K562 (cell line): ENCODE results near the gene CMIP. TPM values are rescaled to one million over a fixed set of nuclear protein-coding genes. Genes with fewer than 3 reads are reported as not detected.

Experiments
- ATAC-seq: fragments of 200-7000 bp; cut with Tn5 transposase; 3 replicates; pipeline ENCODE4 v1.9.1; 2020; ENCODE audit warnings: moderate library complexity
- BruUV-seq: library from RNA; stranded (reverse); fragments of 400-500 nt; replicated peaks from 2 replicates; lab custom pipeline; 2021; lab: Mats Ljungman, UMichigan
- CTCF ChIA-PET: fragments of 300-600 bp; formaldehyde crosslinking; extraction: SDS; loops from one replicate; lab custom pipeline; 2021; ENCODE audit warnings: low intra/inter-chr PET ratio; lab: Yijun Ruan, JAX
- POLR2A ChIA-PET: fragments of 300-600, 350-650 bp; sonication (Branson Sonifier 250); formaldehyde crosslinking; extraction: SDS; loops from one replicate; lab custom pipeline; 2021; ENCODE audit warnings: antibody characterized with exemption, inconsistent platforms; lab: Yijun Ruan, JAX
- DNase-seq, 4 experiments: peaks; one replicate each; pipeline versions ENCODE4 v3.0.0 to v3.0.0-alpha.2; 2011 to 2018; ENCODE audit warnings: low spot score in 3 of 4, mixed read lengths in 3 of 4; ENCODE audit errors: extremely low read depth in 1 of 4
- FAIRE-seq: peaks from 2 replicates; lab custom pipeline; 2011; peaks lifted over from hg19 to GRCh38; lab: Jason Lieb, UNC
- H2AFZ ChIP-seq: 2 replicates; pipeline ENCODE4 v1.6.0; 2011; ENCODE audit warnings: low read depth, low read length, control low read depth, inconsistent platforms
- H3K27ac ChIP-seq: fragments of 200-600 bp; 3 replicates; pipeline ENCODE4 v1.8.0; 2011; ENCODE audit warnings: low read depth, mild to moderate bottlenecking, control low read depth, inconsistent platforms, low read length, moderate library complexity, mixed read lengths; ENCODE audit errors: extremely low read depth
- H3K27me3 ChIP-seq, 2 experiments: fragments of 300-600 bp in 1 of 2; 2 replicates in 1 of 2; 3 replicates in 1 of 2; pipeline versions ENCODE4 v1.6.0 to v1.8.0; 2011; ENCODE audit warnings: inconsistent platforms in 2 of 2, low read length in 2 of 2, mild to moderate bottlenecking in 1 of 2, mixed read lengths in 1 of 2, moderate library complexity in 1 of 2; ENCODE audit not compliant: control insufficient read depth in 2 of 2, insufficient read depth in 2 of 2
- H3K36me3 ChIP-seq: fragments of 300-600 bp; 3 replicates; pipeline ENCODE4 v1.8.0; 2011; ENCODE audit warnings: mild to moderate bottlenecking, low read length, inconsistent platforms; ENCODE audit not compliant: control insufficient read depth, insufficient read depth
- H3K4me1 ChIP-seq, 2 experiments: fragments of 200-600 bp in 1 of 2; replicated peaks in 1 of 2; 2 replicates in 1 of 2; 3 replicates in 1 of 2; pipeline versions ENCODE4 v1.5.1 to v1.8.0; 2011; ENCODE audit warnings: inconsistent platforms in 2 of 2, low read length in 2 of 2, mild to moderate bottlenecking in 1 of 2, mixed read lengths in 1 of 2, moderate library complexity in 1 of 2; ENCODE audit not compliant: control insufficient read depth in 2 of 2, insufficient read depth in 2 of 2
- H3K4me2 ChIP-seq: 2 replicates; pipeline ENCODE4 v1.6.1; 2011; ENCODE audit warnings: low read length, control low read depth, inconsistent platforms, mixed read lengths; ENCODE audit not compliant: insufficient read depth
- H3K4me3 ChIP-seq: fragments of 200-600 bp; sonication (generic), shearing (Covaris generic); 2 replicates; pipeline ENCODE4 v1.5.1; 2016; ENCODE audit warnings: control low read depth, inconsistent platforms
- H3K79me2 ChIP-seq: fragments of 200-600 bp; 3 replicates; pipeline ENCODE4 v1.8.0; 2011; ENCODE audit warnings: low read length, inconsistent platforms; ENCODE audit not compliant: control insufficient read depth, insufficient read depth
- H3K9ac ChIP-seq, 2 experiments: 2 replicates each; pipeline versions ENCODE4 v1.6.0 to v1.6.1; 2011; ENCODE audit warnings: low read depth in 2 of 2, low read length in 2 of 2, control low read depth in 1 of 2, inconsistent platforms in 1 of 2, mild to moderate bottlenecking in 1 of 2, mixed read lengths in 1 of 2; ENCODE audit not compliant: insufficient read depth in 1 of 2
- H3K9me1 ChIP-seq: one replicate; pipeline ENCODE4 v1.6.0; 2011; ENCODE audit warnings: inconsistent platforms, mild to moderate bottlenecking, low read length, moderate library complexity; ENCODE audit not compliant: control insufficient read depth, insufficient read depth
- H3K9me3 ChIP-seq: replicated peaks from 2 replicates; pipeline ENCODE4 v1.5.1; 2011; ENCODE audit warnings: low read depth, low read length, inconsistent platforms; ENCODE audit not compliant: control insufficient read depth, insufficient read depth
- H4K20me1 ChIP-seq: replicated peaks from 2 replicates; pipeline ENCODE4 v1.6.1; 2011; ENCODE audit warnings: low read length, inconsistent platforms, mixed read lengths; ENCODE audit not compliant: control insufficient read depth, insufficient read depth
- CEBPG ChIP-seq, 3 experiments: fragments of 200-800 bp in 1 of 3; sonication (Bioruptor generic) in 1 of 3; sonication (generic) in 1 of 3; formaldehyde crosslinking in 1 of 3; IDR thresholded peaks in 2 of 3; conservative IDR thresholded peaks in 1 of 3; 2 replicates each; pipeline versions ENCODE4 v1.6.1 to v1.8.0; 2016 to 2022; ENCODE audit warnings: missing compliant biosample characterization in 2 of 3, missing genetic modification characterization in 2 of 3, mild to moderate bottlenecking in 1 of 3, missing genetic modification reagents in 1 of 3
- DPF2 ChIP-seq: fragments of 450-650 bp; IDR thresholded peaks from 2 replicates; pipeline ENCODE4 v1.6.1; 2016
- GABPB1 ChIP-seq: sonication (generic); formaldehyde crosslinking; IDR thresholded peaks from 2 replicates; pipeline ENCODE4 v1.8.0; 2022; ENCODE audit warnings: mild to moderate bottlenecking, missing genetic modification reagents
- JUND ChIP-seq, 2 experiments: IDR thresholded peaks; 2 replicates in 1 of 2; 3 replicates in 1 of 2; pipeline ENCODE4 v1.6.1; 2011; ENCODE audit warnings: borderline replicate concordance in 2 of 2, low read depth in 2 of 2, low read length in 2 of 2, improper control_type of control experiment in 1 of 2, missing biosample characterization in 1 of 2, missing genetic modification characterization in 1 of 2, missing genetic modification reagents in 1 of 2
- MAX ChIP-seq: sonication (generic); formaldehyde crosslinking; IDR thresholded peaks from 2 replicates; pipeline ENCODE4 v1.9.0; 2022; ENCODE audit warnings: mild to moderate bottlenecking, missing genetic modification reagents
- PRDM10 ChIP-seq: fragments of 450-650 bp; IDR thresholded peaks from 2 replicates; pipeline ENCODE4 v1.6.1; 2018; ENCODE audit not compliant: partially characterized antibody
- STAT6 ChIP-seq: sonication (generic); formaldehyde crosslinking; IDR thresholded peaks from 2 replicates; pipeline ENCODE4 v1.8.1; 2023; ENCODE audit warnings: mild to moderate bottlenecking, missing genetic modification reagents
- TCF15 ChIP-seq: fragments of 250-450 bp; sonication (Bioruptor Pico); IDR thresholded peaks from 2 replicates; pipeline ENCODE4 v1.8.0; 2022; ENCODE audit warnings: moderate library complexity, mild to moderate bottlenecking, inconsistent platforms
- WGBS: fragments of 100-300 bp; shearing (Covaris generic); methylation state at CpG from one replicate; pipeline ENCODE4 v1.1.6; 2016; ENCODE audit warnings: low coverage, mixed read lengths; ENCODE audit not compliant: insufficient coverage; ENCODE audit errors: missing lambda C conversion rate; 5-methylcytosine and 5-hydroxymethylcytosine counted together
- in situ Hi-C: fragments of 300-500 bp; cut with MboI; formaldehyde crosslinking; loops from 4 replicates; pipeline ENCODE4 v1.15.0; 2018; ENCODE audit warnings: inconsistent platforms, mixed read lengths
- intact Hi-C: fragments of 100-400 bp; cut with micrococcal nuclease; formaldehyde crosslinking; loops from 2 replicates; pipeline ENCODE4 v1.14.2; 2022
- polyA plus RNA-seq, 8 experiments: library from polyadenylated mRNA; depleted of rRNA in 4 of 8; stranded (reverse) in 5 of 8; unstranded in 3 of 8; fragments of >200 nt; fragmentation: Nextera tagmentation in 2 of 8; fragmentation: Illumina TruSeq in 1 of 8; extraction: Ambion mirVana in 2 of 8; extraction: Trizol in 1 of 8; gene quantifications; 2 replicates each; pipeline versions ENCODE4 v1.2.1 to v1.2.3, GENCODE V29; 2011 to 2014; ENCODE audit warnings: inconsistent platforms in 1 of 8, missing spikeins in 1 of 8
- total RNA-seq, 7 experiments: library from RNA; depleted of rRNA in 6 of 7; stranded (reverse); fragments of >200 nt in 6 of 7; fragmentation: Illumina TruSeq in 2 of 7; extraction: Trizol in 2 of 7; gene quantifications; 2 replicates each; pipeline versions ENCODE4 v1.2.1 to v1.2.3, GENCODE V29; 2011 to 2021; ENCODE audit warnings: low replicate concordance in 1 of 7

Gene CMIP
- total and polyA plus RNA-seq, 9 of the 15 experiments (the other 6 are each of a cell fraction or from before 2014, with no cell fraction given): 0.94 to 82.5 (median 10.3) TPM

- H4K20me1 ChIP-seq: peaks cover 14% of the 10 kb centered on the region; the same call in 1 of the 2 replicates
- ChIA-PET POLR2A (interaction anchor here (0.7 to 1.7 kb wide), 6 partner anchors 8 to 53 kb away, joined by 3 to 18 read pairs (median 4); no protein-coding TSS in a partner anchor), CTCF (no interaction called here)
- H3K27ac ChIP-seq: peak overlapping the region; percentile 77
- H3K4me3 ChIP-seq: no peak overlapping the region
- intact Hi-C loops: loop anchor here (5.0 kb wide), 1 partner anchor 36 kb away; no protein-coding TSS in a partner anchor
- peaks cover 95% of the 10 kb centered on the region for H3K79me2 ChIP-seq
- H3K36me3 ChIP-seq: peaks cover 38% of the 10 kb centered on the region; the same call in 2 of the 3 replicates
- no peak overlapping the region for H2AFZ ChIP-seq
- peak overlapping the region; percentile 4 to 85; a peak in 2 of 4 replicates for H3K9ac ChIP-seq
- no peak for DNase-seq
- in situ Hi-C loops: no loop called here
- no peaks in the 10 kb centered on the region for H3K9me1 ChIP-seq
- no peak for ATAC-seq
- no peaks in the 10 kb centered on the region for H3K9me3 ChIP-seq
- no peak for FAIRE-seq
- 27% methylated on average over 10 of the region's 10 CpGs for WGBS
- no peaks in the 10 kb centered on the region for H3K27me3 ChIP-seq
- peak overlapping the region; percentile 38 for H3K4me2 ChIP-seq
- BruUV-seq: no TSS peak
- peaks cover 62 to 70% of the 10 kb centered on the region in 2 experiments for H3K4me1 ChIP-seq
- TF ChIP-seq TCF15 (no peak), PRDM10 (peak; percentile 26), CEBPG (CRISPR knock-in tag; IDR thresholded peaks at IDR 0.05) (peak; percentile 33; the same call in 1 of the 2 replicates), CEBPG (tag; conservative IDR thresholded peaks at IDR 0.05 in 1 of 2, IDR thresholded peaks at IDR 0.05 in 1 of 2) (peak; percentile 90 to 93), GABPB1 (0 out of 2 replicates have a peak, but pooled peaks have one; percentile 9), DPF2 (peak; percentile 65; the same call in 1 of the 2 replicates), MAX (CRISPR knock-in tag) (0 out of 2 replicates have a peak, but pooled peaks have one; percentile 26), JUND (IDR thresholded peaks at IDR 0.05; ENCODE audit: borderline replicate concordance, low read depth, low read length) (0 out of 2 replicates have a peak, but pooled peaks have one; percentile 21), JUND (tag; IDR thresholded peaks at IDR 0.05; ENCODE audit: borderline replicate concordance, low read depth, low read length) (no peak; the same call in 2 of the 3 replicates), STAT6 (no peak)
These were observed 38.7 kb downstream of the CMIP start for GRCh38 chr16:81483064-81483969.
